Upper lobe of left lung (tissue), 4 donors: ENCODE data around the gene ARHGAP40.

Experiments
- EP300 ChIP-seq, 4 donors: sonication (generic); formaldehyde crosslinking; IDR thresholded peaks; one replicate each; pipeline ENCODE4 v1.5.1; 2017; ENCODE audit warnings: antibody characterized with exemption in 4 of 4, control low read depth in 2 of 4
- POLR2A ChIP-seq, 4 donors: fragments of 450-650 bp; IDR thresholded peaks; one replicate each; pipeline ENCODE4 v1.5.1; 2016 to 2017; ENCODE audit warnings: antibody characterized with exemption in 4 of 4, mild to moderate bottlenecking in 2 of 4
- POLR2AphosphoS5 ChIP-seq, 2 donors: sonication (generic); formaldehyde crosslinking; IDR thresholded peaks; one replicate each; pipeline ENCODE4 v1.5.1; 2017; ENCODE audit warnings: antibody characterized with exemption in 2 of 2
- TF ChIP-seq, protein P1 (sequence below), 6 experiments: fragments of 450-650 bp in 4 of 6; fragments of 200-600 bp in 2 of 6; sonication (generic) in 2 of 6; IDR thresholded peaks; one replicate each; pipeline ENCODE4 v1.5.1; 2016 to 2019; ENCODE audit warnings: antibody characterized with exemption in 6 of 6

GRCh38 chr20:38617011-38617829, 15.6 kb downstream of the ARHGAP40 start:
- TF ChIP-seq, protein P1, sequence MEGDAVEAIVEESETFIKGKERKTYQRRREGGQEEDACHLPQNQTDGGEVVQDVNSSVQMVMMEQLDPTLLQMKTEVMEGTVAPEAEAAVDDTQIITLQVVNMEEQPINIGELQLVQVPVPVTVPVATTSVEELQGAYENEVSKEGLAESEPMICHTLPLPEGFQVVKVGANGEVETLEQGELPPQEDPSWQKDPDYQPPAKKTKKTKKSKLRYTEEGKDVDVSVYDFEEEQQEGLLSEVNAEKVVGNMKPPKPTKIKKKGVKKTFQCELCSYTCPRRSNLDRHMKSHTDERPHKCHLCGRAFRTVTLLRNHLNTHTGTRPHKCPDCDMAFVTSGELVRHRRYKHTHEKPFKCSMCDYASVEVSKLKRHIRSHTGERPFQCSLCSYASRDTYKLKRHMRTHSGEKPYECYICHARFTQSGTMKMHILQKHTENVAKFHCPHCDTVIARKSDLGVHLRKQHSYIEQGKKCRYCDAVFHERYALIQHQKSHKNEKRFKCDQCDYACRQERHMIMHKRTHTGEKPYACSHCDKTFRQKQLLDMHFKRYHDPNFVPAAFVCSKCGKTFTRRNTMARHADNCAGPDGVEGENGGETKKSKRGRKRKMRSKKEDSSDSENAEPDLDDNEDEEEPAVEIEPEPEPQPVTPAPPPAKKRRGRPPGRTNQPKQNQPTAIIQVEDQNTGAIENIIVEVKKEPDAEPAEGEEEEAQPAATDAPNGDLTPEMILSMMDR (IDR thresholded peaks at IDR 0.05), result no peak
- TF ChIP-seq POLR2AphosphoS5 (IDR thresholded peaks at IDR 0.05) (no peak), POLR2A (IDR thresholded peaks at IDR 0.05) (no peak), EP300 (IDR thresholded peaks at IDR 0.05) (no peak)
